Small intestine (tissue), 7 donors: ENCODE results near the gene CACNB3. TPM values are rescaled to one million over a fixed set of nuclear protein-coding genes. Genes with fewer than 3 reads are reported as not detected.
"Not testable (repeated sequence)": the region's sequence is repeated elsewhere in the genome, so short reads cannot be mapped to it uniquely, and the experiment has no call there.

Source experiments
- DNase-seq, 2 donors: peaks; one replicate each; pipeline versions ENCODE4 v3.0.0 to v3.0.0-alpha.2; 2013
- FAIRE-seq: peaks from 2 replicates; lab custom pipeline; 2012; peaks lifted over from hg19 to GRCh38; lab: Jason Lieb, UNC
- H3K27ac ChIP-seq, 3 donors: one replicate each; pipeline ENCODE4 v1.5.1; 2013; ENCODE audit warnings: low read length in 2 of 3, mild to moderate bottlenecking in 2 of 3, control low read depth in 1 of 3, inconsistent platforms in 1 of 3, low read depth in 1 of 3, moderate library complexity in 1 of 3
- H3K27me3 ChIP-seq, 3 donors: one replicate each; pipeline ENCODE4 v1.6.1; 2013; ENCODE audit warnings: low read length in 3 of 3, inconsistent platforms in 1 of 3; ENCODE audit not compliant: control insufficient read depth in 3 of 3, insufficient read depth in 3 of 3
- H3K36me3 ChIP-seq, 3 donors: one replicate each; pipeline ENCODE4 v1.6.1; 2013; ENCODE audit warnings: low read length in 3 of 3, inconsistent platforms in 1 of 3, low read depth in 1 of 3, mild to moderate bottlenecking in 1 of 3, moderate library complexity in 1 of 3; ENCODE audit not compliant: control insufficient read depth in 3 of 3, insufficient read depth in 2 of 3
- H3K4me1 ChIP-seq, 3 donors: one replicate each; pipeline ENCODE4 v1.6.1; 2013; ENCODE audit warnings: low read length in 2 of 3, inconsistent platforms in 1 of 3, low read depth in 1 of 3, mild to moderate bottlenecking in 1 of 3, moderate library complexity in 1 of 3; ENCODE audit not compliant: control insufficient read depth in 3 of 3, insufficient read depth in 2 of 3
- H3K4me3 ChIP-seq, 3 donors: one replicate each; pipeline ENCODE4 v1.5.1; 2013; ENCODE audit warnings: low read length in 3 of 3, control low read depth in 1 of 3, inconsistent platforms in 1 of 3, low read depth in 1 of 3, mild to moderate bottlenecking in 1 of 3, moderate library complexity in 1 of 3
- H3K9me3 ChIP-seq, 2 donors: one replicate each; pipeline ENCODE4 v1.6.1; 2013; ENCODE audit warnings: low read depth in 1 of 2, low read length in 1 of 2; ENCODE audit not compliant: control insufficient read depth in 2 of 2, insufficient read depth in 1 of 2
- WGBS, 3 donors: extraction: QIAGEN DNeasy Blood & Tissue Kit; methylation state at CpG; one replicate each; pipeline ENCODE4 v1.1.7; 2013; 5-methylcytosine and 5-hydroxymethylcytosine counted together
- polyA plus RNA-seq, 4 donors: library from polyadenylated mRNA; stranded (reverse) in 3 of 4; unstranded in 1 of 4; fragments of 200-250 nt in 3 of 4; fragments of 120-200 nt in 1 of 4; gene quantifications; one replicate each; pipeline versions ENCODE4 v1.2.1 to v1.2.3, GENCODE V29; 2013
- donor health status: healthy with polysubstance abuse.
- donor health status: control.
- donor health status: control.
- donor health status: Bipolar disorder and iron deficiency.
- donor health status: healthy.

The CACNB3 gene
- polyA plus RNA-seq, 4 donors: 11.6 to 12.2 (median 12.0) TPM

- no peak for FAIRE-seq
- 0% methylated on average over 51 to 53 of the region's 53 CpGs for WGBS, 3 donors
Observed at GRCh38 chr12:48851883-48852733, 33.8 kb downstream of the CACNB3 start, which contains the start of gene DDX23. DDX23 (minus strand) TSS chr12:48852163; CDS start chr12:48845782, 6,381 bp downstream.

DNA sequence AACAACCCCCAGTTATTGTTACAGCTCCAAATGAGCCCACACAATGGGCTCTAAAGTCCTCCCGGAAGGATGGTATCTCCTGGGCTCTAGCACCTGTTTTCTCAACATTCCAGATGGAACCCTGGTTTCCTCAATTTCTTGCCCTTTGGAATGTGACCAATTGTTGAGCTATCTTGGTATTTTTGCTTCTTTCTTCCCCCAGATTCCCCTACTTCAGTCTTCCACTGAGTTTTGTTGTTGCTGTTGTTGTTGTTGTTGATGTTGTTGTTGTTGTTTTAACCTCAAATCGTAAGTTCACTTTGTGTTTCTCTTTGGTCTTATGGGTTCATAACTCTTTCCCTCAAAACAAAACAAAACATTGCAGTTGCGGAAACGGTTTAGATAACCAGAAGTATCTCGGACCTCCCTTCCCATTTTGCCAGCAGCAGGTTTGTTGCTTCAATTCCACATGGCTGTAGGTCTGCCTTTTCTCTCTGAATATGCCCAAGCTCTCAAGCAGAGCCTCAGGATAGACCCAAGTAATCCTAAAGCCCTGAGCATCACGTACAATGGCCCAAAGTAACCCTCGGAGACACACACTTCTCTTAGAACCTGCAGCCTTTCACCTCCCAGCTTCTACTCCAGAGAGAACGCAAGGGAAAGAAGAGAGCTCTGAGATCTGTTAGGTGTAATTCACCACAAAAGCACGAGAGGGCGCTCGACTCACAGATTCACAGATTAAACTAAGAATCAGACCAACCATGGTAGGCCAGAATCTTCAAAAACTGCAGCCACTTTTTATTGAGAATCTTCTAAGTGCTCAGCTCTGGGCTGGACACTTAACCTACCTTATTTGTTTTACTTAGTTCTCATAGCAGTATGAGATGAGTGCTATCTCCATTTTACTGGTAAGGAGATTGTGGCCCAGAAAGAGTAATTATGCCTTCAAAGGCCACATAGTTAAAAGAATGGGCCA is 34.7 kb downstream of the CACNB3 start:
- no peaks in the 10 kb centered on the region for H3K9me3 ChIP-seq
- H3K27ac ChIP-seq: peak overlapping the region; percentile 64 to 71 (median 71)
- peaks cover 0 to 14% (median 2%) of the 10 kb centered on the region in 3 donors for H3K4me1 ChIP-seq
- no peaks in the 10 kb centered on the region for H3K27me3 ChIP-seq
- peak overlapping the region; percentile 21 to 82 (median 79) for H3K4me3 ChIP-seq
- FAIRE-seq (no peak), DNase-seq (peak; percentile 95)
- H3K36me3 ChIP-seq: peaks cover 0 to 19% (median 0%) of the 10 kb centered on the region in 3 donors
- 0 to 1% (median 0%) methylated on average over 11 of the region's 11 CpGs for WGBS, 3 donors

More at GRCh38 chr12:48851883-48852733, 33.8 kb downstream of the CACNB3 start, which contains the start of gene DDX23:
- Histone ChIP-seq H3K27ac (peak within 1 kb of the TSS; percentile 64 to 93 (median 71)), H3K27me3 (no peaks in the 10 kb centered on the region), H3K36me3 (peaks cover 0 to 17% (median 0%) of the 10 kb centered on the region in 3 donors), H3K9me3 (no peaks in the 10 kb centered on the region), H3K4me3 (peak within 1 kb of the TSS; percentile 79 to 84 (median 82)), H3K4me1 (peaks cover 0 to 14% (median 2%) of the 10 kb centered on the region in 3 donors)
- DNase-seq: peak; percentile 98

DNA sequence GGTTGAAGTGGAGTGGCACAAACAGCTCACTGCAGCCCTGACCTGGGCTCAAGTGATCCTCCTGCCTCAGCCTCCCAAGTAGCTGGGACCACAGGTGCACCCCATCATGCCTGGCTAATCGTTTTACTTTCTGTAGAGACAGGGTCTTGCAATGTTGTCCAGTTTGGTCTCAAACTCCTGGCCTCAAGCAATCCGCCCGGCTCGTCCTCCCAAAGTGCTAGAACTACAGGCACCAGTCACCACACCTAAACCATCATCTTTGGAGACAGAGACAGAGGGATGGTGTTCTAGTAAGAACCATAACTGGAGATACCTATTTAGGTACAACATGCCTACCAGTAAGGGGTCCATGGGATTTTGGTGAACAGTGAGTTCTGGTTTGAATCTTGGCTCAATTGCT is 36.2 kb downstream of the CACNB3 start:
- DNase-seq: no peak
- no peak for FAIRE-seq
- H3K4me1 ChIP-seq: peaks cover 0 to 14% (median 2%) of the 10 kb centered on the region in 3 donors
- H3K4me3 ChIP-seq: no peak overlapping the region
- 88 to 90% (median 89%) methylated on average over 4 of the region's 4 CpGs for WGBS, 3 donors
- H3K9me3 ChIP-seq: no peaks in the 10 kb centered on the region
- no peak overlapping the region for H3K27ac ChIP-seq
- peaks cover 0 to 13% (median 0%) of the 10 kb centered on the region in 3 donors for H3K36me3 ChIP-seq
- no peaks in the 10 kb centered on the region for H3K27me3 ChIP-seq

- not testable (repeated sequence) for FAIRE-seq, DNase-seq, H3K36me3 ChIP-seq, H3K9me3 ChIP-seq, H3K27me3 ChIP-seq, H3K4me3 ChIP-seq, H3K27ac ChIP-seq
- WGBS, 3 donors: 74 to 90% (median 86%) methylated on average over 10 of the region's 10 CpGs
- peaks cover 0 to 14% (median 2%) of the 10 kb centered on the region in 3 donors for H3K4me1 ChIP-seq
Observed at GRCh38 chr12:48854932-48855331, 36.6 kb downstream of the CACNB3 start.

DNA sequence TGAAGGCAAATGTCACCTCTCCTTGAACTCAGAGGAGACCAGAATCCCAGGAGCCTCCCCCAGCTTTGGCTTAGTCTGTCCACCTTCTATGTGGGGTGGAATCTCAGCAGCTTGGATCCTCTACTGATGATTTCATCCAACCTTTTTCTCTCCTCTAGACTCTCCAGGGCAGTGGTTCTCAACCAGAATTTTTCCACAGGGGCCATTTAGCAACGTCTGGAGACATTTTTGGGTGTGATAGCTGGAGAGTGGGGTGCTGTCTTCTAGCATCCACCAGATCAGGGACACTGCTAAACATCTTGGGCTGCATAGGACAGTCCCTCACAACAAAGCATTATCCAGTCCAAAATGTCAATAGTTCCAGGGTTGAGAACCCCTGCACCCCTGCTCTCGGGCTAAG is 38.1 kb downstream of the CACNB3 start:
- WGBS, 3 donors: 67 to 70% (median 68%) methylated on average over 2 of the region's 2 CpGs
- no peak for FAIRE-seq
- no peak overlapping the region for H3K4me3 ChIP-seq
- peaks cover 0 to 7% (median 0%) of the 10 kb centered on the region in 3 donors for H3K4me1 ChIP-seq
- no peak overlapping the region for H3K27ac ChIP-seq
- no peak for DNase-seq
- H3K9me3 ChIP-seq: no peaks in the 10 kb centered on the region
- H3K27me3 ChIP-seq: no peaks in the 10 kb centered on the region
- H3K36me3 ChIP-seq: peaks cover 0 to 22% (median 0%) of the 10 kb centered on the region in 3 donors

- Histone ChIP-seq H3K4me1 (peaks cover 0 to 6% (median 0%) of the 10 kb centered on the region in 3 donors), H3K36me3 (peaks cover 0 to 27% (median 0%) of the 10 kb centered on the region in 3 donors), H3K27me3 (no peaks in the 10 kb centered on the region), H3K27ac (no peak overlapping the region), H3K9me3 (no peaks in the 10 kb centered on the region), H3K4me3 (no peak overlapping the region)
- 82 to 90% (median 87%) methylated on average over 13 of the region's 13 CpGs for WGBS, 3 donors
- FAIRE-seq (no peak), DNase-seq (no peak)
Observed at GRCh38 chr12:48857278-48857994, 39.1 kb downstream of the CACNB3 start.

DNA sequence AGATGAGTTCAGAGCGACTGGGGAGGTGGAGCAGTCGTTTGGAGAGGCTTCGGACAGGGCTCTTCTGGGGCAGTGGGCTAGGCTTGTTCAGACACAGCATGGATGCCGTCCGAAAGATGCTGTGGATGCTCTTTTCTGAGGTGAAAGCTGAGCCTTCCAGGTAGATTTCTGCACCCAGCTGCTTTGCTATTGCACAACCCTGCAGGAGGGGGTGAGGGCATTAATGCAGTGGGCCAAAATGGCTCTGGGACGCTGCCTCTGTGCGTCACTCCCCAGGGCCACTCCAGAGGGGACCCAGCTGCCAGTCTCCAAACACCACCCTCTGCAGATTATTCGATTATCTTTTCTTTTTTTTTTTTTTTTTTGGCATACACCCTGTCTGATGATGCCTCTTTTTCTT is 39.7 kb downstream of the CACNB3 start:
- H3K36me3 ChIP-seq: peaks cover 0 to 27% (median 0%) of the 10 kb centered on the region in 3 donors
- H3K27ac ChIP-seq: no peak overlapping the region
- no peaks in the 10 kb centered on the region for H3K27me3 ChIP-seq
- H3K4me3 ChIP-seq: no peak overlapping the region
- no peaks in the 10 kb centered on the region for H3K9me3 ChIP-seq
- no peak for FAIRE-seq
- 82 to 88% (median 87%) methylated on average over 8 of the region's 8 CpGs for WGBS, 3 donors
- H3K4me1 ChIP-seq: peaks cover 0 to under 1% (median 0%) of the 10 kb centered on the region in 3 donors
- no peak for DNase-seq
